Endothelial cell of hepatic sinusoid (primary cell): ENCODE data around the gene DUOX1.

Source experiments
- in situ Hi-C: cut with HindIII; loops from 2 replicates; pipeline ENCODE4 v1.10.0; 2017; ENCODE audit warnings: low sequenced_read_pairs

DUOX1 gene

GRCh38 chr15:45105586-45105985 lies 24.2 kb upstream of the DUOX1 start:
- in situ Hi-C loops: no loop called here

- in situ Hi-C loops: no loop called here
These were observed 23.6 kb upstream of the DUOX1 start for GRCh38 chr15:45106002-45106790.

- in situ Hi-C loops: no loop called here
These were observed 21.7 kb upstream of the DUOX1 start for GRCh38 chr15:45107941-45108630.

GRCh38 chr15:45110256-45110820 lies 19.5 kb upstream of the DUOX1 start:
- in situ Hi-C loops: no loop called here

- in situ Hi-C loops: no loop called here
These were observed 18.2 kb upstream of the DUOX1 start for GRCh38 chr15:45111390-45112142.

- in situ Hi-C loops: no loop called here
These were observed 17.6 kb upstream of the DUOX1 start for GRCh38 chr15:45112143-45112590.

- in situ Hi-C loops: no loop called here
These were observed 17.0 kb upstream of the DUOX1 start for GRCh38 chr15:45112591-45113379.

GRCh38 chr15:45113380-45113990 lies 16.3 kb upstream of the DUOX1 start:
- in situ Hi-C loops: no loop called here

- in situ Hi-C loops: no loop called here
These were observed 15.6 kb upstream of the DUOX1 start, which contains the start of the genes DUOX2 and DUOXA2 for GRCh38 chr15:45114076-45114750. TSS of gene DUOX2 (minus strand) at chr15:45114172. CDS start at chr15:45113411, 761 bp downstream. TSS of gene DUOXA2 (plus strand) at chr15:45114326. CDS start at chr15:45114606, 280 bp downstream.

GRCh38 chr15:45114751-45115085 lies 15.1 kb upstream of the DUOX1 start:
- in situ Hi-C loops: no loop called here

GRCh38 chr15:45115312-45115820 lies 14.4 kb upstream of the DUOX1 start:
- in situ Hi-C loops: no loop called here

GRCh38 chr15:45116006-45116481 lies 13.8 kb upstream of the DUOX1 start:
- in situ Hi-C loops: no loop called here

GRCh38 chr15:45116482-45117307 lies 13.1 kb upstream of the DUOX1 start:
- in situ Hi-C loops: no loop called here

GRCh38 chr15:45117308-45118130 lies 12.3 kb upstream of the DUOX1 start:
- in situ Hi-C loops: no loop called here

GRCh38 chr15:45118131-45118588 lies 11.6 kb upstream of the DUOX1 start:
- in situ Hi-C loops: no loop called here

GRCh38 chr15:45118996-45119395 lies 10.8 kb upstream of the DUOX1 start:
- in situ Hi-C loops: no loop called here
